Right lobe of liver (tissue), 6 donors: ENCODE results near the gene SOSTDC1. TPM values are rescaled to one million over a fixed set of nuclear protein-coding genes. Genes with fewer than 3 reads are reported as not detected.

Experiments
- ATAC-seq, 4 donors: fragments of 200-7000 bp; cut with Tn5 transposase; one replicate each; pipeline ENCODE4 v1.9.1; 2020; ENCODE audit warnings: mild to moderate bottlenecking in 4 of 4, moderate library complexity in 4 of 4
- DNase-seq, 3 donors: peaks; one replicate each; pipeline ENCODE4 v3.0.0-alpha.2; 2020
- H3K27ac ChIP-seq, 3 donors: fragments of 200-600 bp; one replicate each; pipeline ENCODE4 v1.8.0; 2022
- H3K27me3 ChIP-seq, 2 donors: fragments of 200-600 bp; one replicate each; pipeline ENCODE4 v1.8.0; 2022
- H3K36me3 ChIP-seq, 4 donors: fragments of 200-600 bp; sonication (generic) in 1 of 4; one replicate each; pipeline versions ENCODE4 v1.5.1 to v1.8.0; 2017 to 2022; ENCODE audit warnings: control low read depth in 1 of 4
- H3K4me1 ChIP-seq, 4 donors: fragments of 200-600 bp; sonication (generic) in 1 of 4; one replicate each; pipeline versions ENCODE4 v1.5.1 to v1.8.0; 2017 to 2022; ENCODE audit warnings: control low read depth in 1 of 4
- H3K4me3 ChIP-seq, 3 donors: fragments of 200-600 bp; one replicate each; pipeline ENCODE4 v1.8.0; 2022
- H3K9me3 ChIP-seq, 4 donors: fragments of 200-600 bp; sonication (generic) in 1 of 4; one replicate each; pipeline versions ENCODE4 v1.5.1 to v1.8.0; 2017 to 2022; ENCODE audit warnings: control low read depth in 1 of 4
- CTCF ChIP-seq, 4 donors: fragments of 200-600 bp in 3 of 4; fragments of 450-650 bp in 1 of 4; IDR thresholded peaks; one replicate each; pipeline versions ENCODE4 v1.5.1 to v1.8.0; 2016 to 2022; ENCODE audit warnings: antibody characterized with exemption in 4 of 4, mild to moderate bottlenecking in 2 of 4
- POLR2A ChIP-seq: fragments of 450-650 bp; IDR thresholded peaks from one replicate; pipeline ENCODE4 v1.6.1; 2017; ENCODE audit warnings: antibody characterized with exemption, mild to moderate bottlenecking
- WGBS: methylation state at CpG from one replicate; pipeline ENCODE4 v1.1.6; 2018; ENCODE audit warnings: low coverage, low lambda C conversion rate; ENCODE audit not compliant: insufficient coverage; ENCODE audit errors: missing lambda C conversion rate; 5-methylcytosine and 5-hydroxymethylcytosine counted together
- intact Hi-C, 2 donors: fragments of 100-400 bp; cut with DNase I; formaldehyde crosslinking; loops; one replicate each; pipeline versions ENCODE4 v1.11.2 to v1.14.1; 2022
- total RNA-seq, 6 experiments: library from RNA; depleted of rRNA in 2 of 6; stranded (reverse); fragments of >200 nt in 2 of 6; fragmentation: NEBNext Ultra II Directional in 3 of 6; extraction: Animal tissue kit (Norgen Biotek cat#: 25700) in 3 of 6; gene quantifications; one replicate each; pipeline versions ENCODE4 v1.1.0 to v1.2.4, GENCODE V29; 2016 to 2023
- donor health status: DM: no; HTN: yes; CAD: no.
- donor health status: DM: no; HTN: no; CAD: no.
- donor health status: DM: no; HTN: no; CAD: no.
- donor health status: DM: no; HTN: yes; CAD: no.
- donor health status: DM: no; HTN: yes; CAD: no.

The SOSTDC1 gene
- total RNA-seq, 6 experiments from 2014 or later = not detected

GRCh38 chr7:16492513-16493062 is 27.1 kb upstream of the SOSTDC1 start:
- TF ChIP-seq CTCF (IDR thresholded peaks at IDR 0.05) = no peak
- TF ChIP-seq POLR2A = no peak
- no peak for DNase-seq
- H3K9me3 ChIP-seq = no peaks in the 10 kb centered on the region
- H3K27me3 ChIP-seq = no peaks in the 10 kb centered on the region
- H3K4me1 ChIP-seq = no peaks in the 10 kb centered on the region
- intact Hi-C loops = no loop called here
- H3K36me3 ChIP-seq = no peaks in the 10 kb centered on the region
- ATAC-seq = no peak
- no peak overlapping the region for H3K4me3 ChIP-seq
- WGBS = 27% methylated on average over 3 of the region's 3 CpGs
- no peak overlapping the region for H3K27ac ChIP-seq

DNA sequence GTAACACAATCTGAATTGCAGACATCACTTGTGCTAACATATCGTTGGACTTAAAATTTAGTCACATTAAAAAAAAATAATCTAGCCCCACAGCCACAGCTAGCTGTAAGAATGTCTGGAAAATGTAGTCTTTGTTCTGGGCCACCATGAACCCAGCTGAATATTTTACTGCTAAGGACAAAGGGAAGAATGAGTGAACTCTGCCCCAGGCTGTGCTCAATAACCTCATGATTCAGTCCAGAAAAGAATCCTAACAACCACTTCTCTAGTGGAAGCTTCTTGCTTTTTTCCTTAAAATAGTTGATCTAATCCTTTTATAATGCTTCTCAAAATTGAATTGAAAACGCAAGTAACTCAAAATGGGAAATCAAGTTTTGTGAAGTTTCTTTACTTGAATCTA is 25.6 kb upstream of the SOSTDC1 start:
- intact Hi-C loops = no loop called here
- TF ChIP-seq POLR2A (no peak), CTCF (IDR thresholded peaks at IDR 0.05) (no peak)
- H3K27ac ChIP-seq = no peak overlapping the region
- H3K4me3 ChIP-seq = no peak overlapping the region
- H3K27me3 ChIP-seq = no peaks in the 10 kb centered on the region
- no peaks in the 10 kb centered on the region for H3K9me3 ChIP-seq
- H3K36me3 ChIP-seq = no peaks in the 10 kb centered on the region
- WGBS = 85% methylated on average over 2 of the region's 2 CpGs
- no peaks in the 10 kb centered on the region for H3K4me1 ChIP-seq
- DNase-seq (no peak), ATAC-seq (no peak)

DNA sequence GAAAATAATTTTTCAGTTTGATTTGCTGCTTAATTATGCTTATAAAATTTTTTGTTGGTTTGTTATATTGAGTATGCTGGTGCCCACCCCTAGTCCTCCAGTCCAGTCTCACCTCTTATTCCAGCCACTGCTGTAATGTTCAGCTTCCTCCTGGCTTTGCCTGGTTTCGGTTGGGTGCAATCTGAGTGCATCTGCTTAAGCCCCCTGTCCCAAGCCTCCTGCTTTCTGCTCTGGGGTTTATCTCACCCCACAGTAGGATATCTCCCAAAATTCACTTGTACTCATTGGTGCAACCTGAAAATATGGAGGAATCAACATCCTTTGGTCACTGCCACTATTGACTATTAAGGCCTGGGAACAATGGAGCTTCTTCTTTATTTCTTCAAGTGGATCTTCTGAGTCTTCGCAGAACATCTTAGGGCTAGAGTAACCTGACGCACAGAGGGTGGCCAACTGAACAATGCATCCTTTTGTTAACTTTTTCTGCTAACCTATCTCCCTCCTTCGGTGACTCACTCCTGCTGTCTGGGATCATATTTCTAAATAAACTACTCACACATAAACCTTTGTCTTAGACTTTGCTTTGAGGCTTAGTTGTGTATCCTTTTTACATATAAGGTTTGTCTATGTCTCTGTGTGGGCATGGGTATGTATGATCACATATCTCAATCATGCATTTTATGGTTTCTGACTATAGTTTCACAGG is 19.1 kb upstream of the SOSTDC1 start:
- ATAC-seq (no peak), DNase-seq (no peak)
- WGBS = 78% methylated on average over 4 of the region's 4 CpGs

DNA sequence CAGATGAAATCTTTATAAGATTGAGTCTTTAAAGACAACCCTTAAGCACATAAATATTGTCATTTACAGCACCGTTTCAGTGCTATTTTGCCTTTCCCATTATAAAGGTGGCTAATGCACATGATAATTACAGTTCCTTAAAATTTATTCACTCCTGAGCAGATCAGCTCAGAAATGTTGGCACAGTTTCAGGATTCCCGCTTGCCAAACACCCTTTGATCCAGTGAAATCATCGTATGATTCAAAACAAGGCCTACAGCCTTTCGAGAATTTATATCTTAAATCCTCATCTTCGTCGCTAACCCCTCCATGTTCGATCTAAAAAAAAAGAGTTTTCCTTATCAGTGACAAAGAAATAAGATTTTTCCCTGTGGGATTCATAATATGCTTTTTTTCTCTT is 14.1 kb upstream of the SOSTDC1 start:
- H3K4me1 ChIP-seq = no peaks in the 10 kb centered on the region
- no peaks in the 10 kb centered on the region for H3K9me3 ChIP-seq
- no peak overlapping the region for H3K27ac ChIP-seq
- intact Hi-C loops = no loop called here
- no peaks in the 10 kb centered on the region for H3K36me3 ChIP-seq
- ATAC-seq (peak in 3 of 4 donors; percentile 60 to 76 (median 61)), DNase-seq (no peak)
- no peaks in the 10 kb centered on the region for H3K27me3 ChIP-seq
- H3K4me3 ChIP-seq = no peak overlapping the region
- TF ChIP-seq POLR2A = no peak
- no peak for TF ChIP-seq CTCF (IDR thresholded peaks at IDR 0.05)
- WGBS = 64% methylated on average over 7 of the region's 7 CpGs

More for the DNA sequence above, 19.1 kb upstream of the SOSTDC1 start:
- TF ChIP-seq POLR2A = no peak
- TF ChIP-seq CTCF (IDR thresholded peaks at IDR 0.05) = no peak
- H3K27ac ChIP-seq = no peak overlapping the region
- H3K4me3 ChIP-seq = no peak overlapping the region
- intact Hi-C loops = no loop called here
- no peaks in the 10 kb centered on the region for H3K4me1 ChIP-seq
- no peaks in the 10 kb centered on the region for H3K9me3 ChIP-seq
- no peaks in the 10 kb centered on the region for H3K36me3 ChIP-seq
- H3K27me3 ChIP-seq = no peaks in the 10 kb centered on the region
